GM10248 (cell line): ENCODE measurements around the gene LSMEM2.
"Not testable (repeated sequence)": the region's sequence is repeated elsewhere in the genome, so short reads cannot be mapped to it uniquely, and the experiment has no call there.

Experiments used
- CTCF ChIA-PET: fragments of 300-600 bp; sonication (Branson Sonifier 250); formaldehyde crosslinking; extraction: SDS; loops from one replicate; lab custom pipeline; 2021; ENCODE audit warnings: antibody characterized with exemption; lab: Yijun Ruan, JAX
- POLR2A ChIA-PET: fragments of 350-650 bp; sonication (Branson Sonifier 250); formaldehyde crosslinking; extraction: SDS; loops from one replicate; lab custom pipeline; 2020; ENCODE audit warnings: antibody characterized with exemption; lab: Yijun Ruan, JAX
- DNase-seq: peaks from one replicate; pipeline ENCODE4 v3.0.0; 2012; ENCODE audit errors: extremely low spot score
- CTCF ChIP-seq: IDR thresholded peaks from 2 replicates; pipeline ENCODE4 v1.5.1; 2012; ENCODE audit warnings: mild to moderate bottlenecking, low read depth; ENCODE audit errors: extremely low read depth, missing control alignments, control extremely low read depth

LSMEM2 gene

GRCh38 chr3:50269460-50269859 is 9.4 kb upstream of the LSMEM2 start:
- TF ChIP-seq CTCF = no peak
- DNase-seq = no peak
- POLR2A ChIA-PET = no interaction called here
- CTCF ChIA-PET = interaction anchor here (1.3 to 4.2 kb wide), 3 partner anchors 9 to 39 kb away, joined by 3 to 41 read pairs (median 11); no protein-coding TSS in a partner anchor

GRCh38 chr3:50269977-50270413 is 8.9 kb upstream of the LSMEM2 start:
- DNase-seq = no peak
- CTCF ChIA-PET = interaction anchor here (1.3 to 4.2 kb wide), 4 partner anchors 10 to 43 kb away, joined by 3 to 41 read pairs (median 18); no protein-coding TSS in a partner anchor
- POLR2A ChIA-PET = no interaction called here

GRCh38 chr3:50270422-50271224 is 8.3 kb upstream of the LSMEM2 start:
- DNase-seq = no peak
- CTCF ChIA-PET = interaction anchor here (1.0 to 4.2 kb wide), 8 partner anchors 7 to 76 kb away, joined by 3 to 41 read pairs (median 8); partner anchors contain the start of gene GNAI2
- no peak for TF ChIP-seq CTCF
- POLR2A ChIA-PET = no interaction called here

More at GRCh38 chr3:50269977-50270413, 8.9 kb upstream of the LSMEM2 start:
- no peak for TF ChIP-seq CTCF

GRCh38 chr3:50271314-50271936 is 7.5 kb upstream of the LSMEM2 start:
- no peak for DNase-seq
- no peak for TF ChIP-seq CTCF
- CTCF ChIA-PET = interaction anchor here (1.0 to 4.2 kb wide), 9 partner anchors 8 to 79 kb away, joined by 3 to 41 read pairs (median 10); partner anchors contain the start of gene GNAI2
- POLR2A ChIA-PET = no interaction called here

GRCh38 chr3:50272538-50272910 is 6.4 kb upstream of the LSMEM2 start:
- POLR2A ChIA-PET = interaction anchor here (0.7 kb wide), 2 partner anchors 33 to 35 kb away, joined by 4 to 13 read pairs; no protein-coding TSS in a partner anchor
- CTCF ChIA-PET = interaction anchor here (0.6 to 4.2 kb wide), 10 partner anchors 9 to 80 kb away, joined by 3 to 41 read pairs (median 5); no protein-coding TSS in a partner anchor
- not testable (repeated sequence) for DNase-seq

- TF ChIP-seq CTCF = peak; percentile 98
- ChIA-PET CTCF (interaction anchor here (1.0 to 4.2 kb wide), 10 partner anchors 11 to 81 kb away, joined by 3 to 25 read pairs (median 7); partner anchors contain the start of gene IFRD2), POLR2A (no interaction called here)
- DNase-seq = peak; percentile 98
These were observed 5.8 kb upstream of the LSMEM2 start for GRCh38 chr3:50272911-50273688.
